Breast epithelium (tissue), 3 donors: ENCODE data around the gene CAMKK1.

Source experiments
- POLR2A ChIP-seq: fragments of 450-650 bp; IDR thresholded peaks from one replicate; pipeline ENCODE4 v1.6.1; 2016; ENCODE audit warnings: antibody characterized with exemption, mild to moderate bottlenecking, moderate library complexity
- POLR2AphosphoS5 ChIP-seq, 3 donors: sonication (generic); formaldehyde crosslinking; IDR thresholded peaks; one replicate each; pipeline ENCODE4 v1.6.1; 2017; ENCODE audit warnings: antibody characterized with exemption in 3 of 3
- TF ChIP-seq, protein P1 (sequence below), 3 donors: fragments of 450-650 bp; IDR thresholded peaks; one replicate each; pipeline ENCODE4 v1.5.1; 2016 to 2017; ENCODE audit warnings: antibody characterized with exemption in 3 of 3, mild to moderate bottlenecking in 3 of 3, moderate library complexity in 3 of 3

DNA sequence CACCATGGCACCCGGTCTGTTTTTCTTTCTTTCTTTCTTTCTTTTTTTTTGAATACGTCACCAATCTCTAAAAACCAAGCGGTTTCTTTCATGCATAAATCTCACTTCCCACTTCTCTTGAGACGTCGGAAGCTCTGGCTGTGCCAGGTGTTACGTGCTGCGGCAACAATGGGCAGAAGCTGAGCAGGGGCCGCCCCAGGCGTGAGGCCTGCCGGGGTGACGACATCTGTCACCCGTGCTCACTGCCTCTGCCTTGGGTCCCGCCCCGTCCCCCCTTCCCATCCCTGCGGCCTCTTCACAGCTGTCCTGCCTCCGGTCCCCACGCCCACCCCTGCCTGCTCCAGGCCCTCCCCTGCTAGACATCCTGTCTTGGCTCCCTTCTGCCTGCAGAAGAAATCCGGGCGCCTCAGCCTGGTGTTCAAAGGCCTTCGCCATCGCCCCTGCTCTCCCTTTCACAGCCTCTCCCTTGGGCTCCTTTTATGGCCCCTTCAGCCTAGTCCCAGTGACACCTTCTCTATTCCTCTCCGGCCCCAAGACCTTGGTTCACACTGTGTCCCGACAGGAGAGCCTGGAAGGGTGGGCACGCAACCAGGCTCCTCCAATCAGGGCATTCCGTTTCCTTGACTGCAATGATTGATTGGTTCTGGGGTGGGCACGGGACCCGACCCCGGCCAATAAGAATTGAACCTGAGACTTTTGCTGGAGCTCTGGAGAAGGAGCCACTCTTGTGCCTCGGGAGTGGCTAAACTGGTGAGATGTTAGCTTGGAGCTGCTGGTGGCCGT lies 18.6 kb upstream of the CAMKK1 start:
- TF ChIP-seq POLR2A (no peak), POLR2AphosphoS5 (IDR thresholded peaks at IDR 0.05) (no peak)
- TF ChIP-seq, protein P1, sequence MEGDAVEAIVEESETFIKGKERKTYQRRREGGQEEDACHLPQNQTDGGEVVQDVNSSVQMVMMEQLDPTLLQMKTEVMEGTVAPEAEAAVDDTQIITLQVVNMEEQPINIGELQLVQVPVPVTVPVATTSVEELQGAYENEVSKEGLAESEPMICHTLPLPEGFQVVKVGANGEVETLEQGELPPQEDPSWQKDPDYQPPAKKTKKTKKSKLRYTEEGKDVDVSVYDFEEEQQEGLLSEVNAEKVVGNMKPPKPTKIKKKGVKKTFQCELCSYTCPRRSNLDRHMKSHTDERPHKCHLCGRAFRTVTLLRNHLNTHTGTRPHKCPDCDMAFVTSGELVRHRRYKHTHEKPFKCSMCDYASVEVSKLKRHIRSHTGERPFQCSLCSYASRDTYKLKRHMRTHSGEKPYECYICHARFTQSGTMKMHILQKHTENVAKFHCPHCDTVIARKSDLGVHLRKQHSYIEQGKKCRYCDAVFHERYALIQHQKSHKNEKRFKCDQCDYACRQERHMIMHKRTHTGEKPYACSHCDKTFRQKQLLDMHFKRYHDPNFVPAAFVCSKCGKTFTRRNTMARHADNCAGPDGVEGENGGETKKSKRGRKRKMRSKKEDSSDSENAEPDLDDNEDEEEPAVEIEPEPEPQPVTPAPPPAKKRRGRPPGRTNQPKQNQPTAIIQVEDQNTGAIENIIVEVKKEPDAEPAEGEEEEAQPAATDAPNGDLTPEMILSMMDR (IDR thresholded peaks at IDR 0.05) = no peak
